OCI-LY7 (cell line): ENCODE results near the gene NMB. TPM values are rescaled to one million over a fixed set of nuclear protein-coding genes. Genes with fewer than 3 reads are reported as not detected.

Source experiments
- BruUV-seq: library from RNA; stranded (reverse); fragments of 400-500 nt; replicated peaks from 2 replicates; lab custom pipeline; 2021; lab: Mats Ljungman, UMichigan
- CTCF ChIA-PET: fragments of 300-600 bp; sonication (Branson Sonifier 250); formaldehyde crosslinking; loops from one replicate; lab custom pipeline; 2022; ENCODE audit warnings: antibody characterized with exemption; ENCODE audit not compliant: unreplicated experiment; lab: Charles Lee
- POLR2A ChIA-PET: fragments of 300-600 bp; sonication (Branson Sonifier 250); formaldehyde crosslinking; loops from one replicate; lab custom pipeline; 2022; ENCODE audit warnings: antibody characterized with exemption; lab: Charles Lee
- DNase-seq: peaks from one replicate; pipeline ENCODE4 v3.0.0-alpha.2; 2015; ENCODE audit warnings: low spot score
- H2AFZ ChIP-seq: fragments of 200-600 bp; sonication (generic), shearing (Covaris generic); 2 replicates; pipeline ENCODE4 v1.6.1; 2014; ENCODE audit warnings: mild to moderate bottlenecking, antibody characterized with exemption, low read length, moderate library complexity
- H3K27ac ChIP-seq: fragments of 200-600 bp; sonication (generic); 2 replicates; pipeline ENCODE4 v1.5.1; 2014; ENCODE audit warnings: mixed run types, low read depth, mild to moderate bottlenecking, moderate library complexity, low read length, inconsistent platforms; ENCODE audit not compliant: poor library complexity, severe bottlenecking
- H3K36me3 ChIP-seq: fragments of 200-600 bp; sonication (generic); 2 replicates; pipeline ENCODE4 v1.6.1; 2014; ENCODE audit warnings: mild to moderate bottlenecking, antibody characterized with exemption, low read length, moderate library complexity, mixed read lengths; ENCODE audit not compliant: insufficient read depth
- H3K4me1 ChIP-seq: fragments of 200-600 bp; sonication (generic); 2 replicates; pipeline ENCODE4 v1.5.1; 2014; ENCODE audit warnings: mild to moderate bottlenecking, low read length; ENCODE audit not compliant: insufficient read depth, poor library complexity, severe bottlenecking
- H3K4me2 ChIP-seq: fragments of 200-600 bp; sonication (generic); 2 replicates; pipeline ENCODE4 v1.6.1; 2014; ENCODE audit warnings: mild to moderate bottlenecking, low read length
- H3K4me3 ChIP-seq: fragments of 200-600 bp; sonication (generic); 2 replicates; pipeline ENCODE4 v1.5.1; 2014; ENCODE audit warnings: mild to moderate bottlenecking, low read depth, low read length; ENCODE audit not compliant: poor library complexity, severe bottlenecking
- H3K79me2 ChIP-seq: fragments of 200-600 bp; sonication (generic); 2 replicates; pipeline ENCODE4 v1.6.1; 2016; ENCODE audit warnings: low read depth, mild to moderate bottlenecking, low read length, moderate library complexity, mixed read lengths; ENCODE audit not compliant: insufficient read depth
- H3K9me2 ChIP-seq: fragments of 200-600 bp; sonication (generic); 2 replicates; pipeline ENCODE4 v1.6.1; 2016; ENCODE audit warnings: mild to moderate bottlenecking, low read length, mixed read lengths; ENCODE audit not compliant: insufficient read depth
- H3K9me3 ChIP-seq: fragments of 200-600 bp; sonication (generic); 2 replicates; pipeline ENCODE4 v1.6.1; 2014; ENCODE audit warnings: mild to moderate bottlenecking, mixed run types, low read length, mixed read lengths
- H4K20me1 ChIP-seq: fragments of 200-600 bp; sonication (generic); 2 replicates; pipeline ENCODE4 v1.6.1; 2014; ENCODE audit warnings: mild to moderate bottlenecking, antibody characterized with exemption, low read length, moderate library complexity, mixed read lengths; ENCODE audit not compliant: insufficient read depth
- EZH2phosphoT487 ChIP-seq: fragments of 200-600 bp; sonication (generic); IDR thresholded peaks from 2 replicates; pipeline ENCODE4 v1.6.1; 2018; ENCODE audit warnings: low read depth, borderline replicate concordance, mild to moderate bottlenecking, mixed run types, antibody characterized with exemption, low read length, moderate library complexity, mixed read lengths
- intact Hi-C: fragments of 100-400 bp; cut with micrococcal nuclease; formaldehyde crosslinking; loops from one replicate; pipeline ENCODE4 v1.10.0; 2022; ENCODE audit not compliant: unreplicated experiment
- total RNA-seq, 2 experiments: library from RNA; depleted of rRNA in 1 of 2; stranded (reverse); fragments of >200 nt in 1 of 2; shearing (Covaris generic) in 1 of 2; gene quantifications; 2 replicates each; pipeline ENCODE4 v1.2.3, GENCODE V29; 2014 to 2022
- TF ChIP-seq, protein P1 (sequence below): fragments of 200-600 bp; sonication (generic); conservative IDR thresholded peaks from 2 replicates; pipeline ENCODE4 v1.5.1; 2014; ENCODE audit warnings: mild to moderate bottlenecking, antibody characterized with exemption, low read length, moderate library complexity, mixed read lengths

The NMB gene
- total RNA-seq, 2 experiments from 2014 or later = 8.7 to 10.3 TPM

DNA sequence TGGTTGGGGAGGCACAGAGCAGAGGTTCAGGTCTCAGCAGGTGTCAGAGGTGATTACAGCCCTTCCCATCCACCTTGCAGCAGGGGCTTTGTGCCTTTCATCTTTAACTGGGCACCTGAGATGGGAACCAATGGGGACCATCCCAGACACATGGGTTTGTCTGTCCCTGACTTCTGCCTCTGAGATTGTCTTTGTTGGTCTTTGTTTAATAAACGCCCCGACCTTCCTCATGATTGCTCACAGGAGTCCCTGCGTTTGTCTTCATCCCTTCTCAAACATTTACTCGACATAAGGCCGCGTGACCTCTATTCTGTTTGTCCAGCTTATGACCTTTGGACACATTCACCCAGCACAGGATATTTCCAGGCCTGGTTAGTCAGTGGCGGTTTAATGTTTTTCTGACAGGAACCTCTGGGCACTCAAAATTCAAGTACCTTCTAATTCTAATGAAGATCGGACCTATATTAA lies 51.3 kb downstream of the NMB start:
- H3K27ac ChIP-seq = no peak overlapping the region
- no peaks in the 10 kb centered on the region for H3K9me2 ChIP-seq
- peaks cover 18% of the 10 kb centered on the region for H3K4me1 ChIP-seq
- H3K4me2 ChIP-seq = no peak overlapping the region
- H3K79me2 ChIP-seq = peaks cover 2% of the 10 kb centered on the region; the same call in 1 of the 2 replicates
- H3K4me3 ChIP-seq = no peak overlapping the region
- H2AFZ ChIP-seq = no peak overlapping the region
- no peak for TF ChIP-seq EZH2phosphoT487
- TF ChIP-seq, protein P1, sequence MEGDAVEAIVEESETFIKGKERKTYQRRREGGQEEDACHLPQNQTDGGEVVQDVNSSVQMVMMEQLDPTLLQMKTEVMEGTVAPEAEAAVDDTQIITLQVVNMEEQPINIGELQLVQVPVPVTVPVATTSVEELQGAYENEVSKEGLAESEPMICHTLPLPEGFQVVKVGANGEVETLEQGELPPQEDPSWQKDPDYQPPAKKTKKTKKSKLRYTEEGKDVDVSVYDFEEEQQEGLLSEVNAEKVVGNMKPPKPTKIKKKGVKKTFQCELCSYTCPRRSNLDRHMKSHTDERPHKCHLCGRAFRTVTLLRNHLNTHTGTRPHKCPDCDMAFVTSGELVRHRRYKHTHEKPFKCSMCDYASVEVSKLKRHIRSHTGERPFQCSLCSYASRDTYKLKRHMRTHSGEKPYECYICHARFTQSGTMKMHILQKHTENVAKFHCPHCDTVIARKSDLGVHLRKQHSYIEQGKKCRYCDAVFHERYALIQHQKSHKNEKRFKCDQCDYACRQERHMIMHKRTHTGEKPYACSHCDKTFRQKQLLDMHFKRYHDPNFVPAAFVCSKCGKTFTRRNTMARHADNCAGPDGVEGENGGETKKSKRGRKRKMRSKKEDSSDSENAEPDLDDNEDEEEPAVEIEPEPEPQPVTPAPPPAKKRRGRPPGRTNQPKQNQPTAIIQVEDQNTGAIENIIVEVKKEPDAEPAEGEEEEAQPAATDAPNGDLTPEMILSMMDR = no peak
- CTCF ChIA-PET = no interaction called here
- H4K20me1 ChIP-seq = no peaks in the 10 kb centered on the region
- H3K36me3 ChIP-seq = peaks cover 10% of the 10 kb centered on the region
- DNase-seq = no peak
- H3K9me3 ChIP-seq = no peaks in the 10 kb centered on the region
- intact Hi-C loops = no loop called here
- BruUV-seq = no TSS peak
- POLR2A ChIA-PET = no interaction called here

DNA sequence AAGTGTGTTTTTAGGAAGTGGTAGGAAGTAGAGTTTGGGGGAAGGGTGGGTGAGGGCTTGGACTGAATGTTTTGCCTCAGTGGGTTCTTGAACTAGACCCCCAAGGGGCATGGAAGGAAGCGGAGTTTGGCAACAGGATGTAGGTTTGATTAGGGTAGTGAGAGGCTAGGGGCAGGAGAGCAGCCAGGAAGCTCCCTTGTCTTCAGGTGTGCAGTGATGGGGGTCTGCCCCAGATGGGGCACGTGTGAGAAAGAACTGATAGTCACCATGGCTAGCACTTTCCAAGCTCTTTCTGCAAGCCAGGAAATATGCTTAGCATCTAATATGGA lies 52.5 kb downstream of the NMB start:
- H3K4me1 ChIP-seq = peaks cover 18% of the 10 kb centered on the region
- POLR2A ChIA-PET = no interaction called here
- H3K4me2 ChIP-seq = peak overlapping the region; percentile 13; the same call in 1 of the 2 replicates
- no TSS peak for BruUV-seq
- H3K9me2 ChIP-seq = no peaks in the 10 kb centered on the region
- peak; percentile 25 for DNase-seq
- H3K36me3 ChIP-seq = peaks cover 10% of the 10 kb centered on the region
- peaks cover 7% of the 10 kb centered on the region; the same call in 1 of the 2 replicates for H3K79me2 ChIP-seq
- CTCF ChIA-PET = interaction anchor here (0.9 kb wide), 1 partner anchor 229 kb away, joined by 3 read pairs; no protein-coding TSS in a partner anchor
- H4K20me1 ChIP-seq = no peaks in the 10 kb centered on the region
- no peak overlapping the region for H3K4me3 ChIP-seq
- TF ChIP-seq, protein P1 = no peak
- TF ChIP-seq EZH2phosphoT487 = no peak
- no peaks in the 10 kb centered on the region for H3K9me3 ChIP-seq
- H3K27ac ChIP-seq = no peak overlapping the region
- H2AFZ ChIP-seq = no peak overlapping the region
- intact Hi-C loops = no loop called here

Other genes starting within 250 kb of the NMB start
- gene ZSCAN2, start 57.2 kb downstream of the NMB start, total RNA-seq (2014; rRNA removed; shearing (Covaris generic)) = 12.4 and 21.7 TPM in 2 replicates
- gene ZSCAN2, start 57.2 kb downstream of the NMB start, total RNA-seq (2022) = 12.0 and 12.1 TPM in 2 replicates
- 29.7 and 38.1 TPM in 2 replicates for gene WDR73, start 3.9 kb downstream of the NMB start, total RNA-seq (2014; rRNA removed; shearing (Covaris generic))
- 28.7 TPM in 2 replicates for gene WDR73, start 3.9 kb downstream of the NMB start, total RNA-seq (2022)
- gene SEC11A, start 57.9 kb upstream of the NMB start, total RNA-seq (2014; rRNA removed; shearing (Covaris generic)) = 41.4 and 47.0 TPM in 2 replicates
- gene SEC11A, start 57.9 kb upstream of the NMB start, total RNA-seq (2022) = 87.6 and 93.6 TPM in 2 replicates
- 17.1 and 23.0 TPM in 2 replicates for gene ZNF592, start 90.4 kb upstream of the NMB start, total RNA-seq (2014; rRNA removed; shearing (Covaris generic))
- gene ZNF592, start 90.4 kb upstream of the NMB start, total RNA-seq (2022) = 41.3 and 42.5 TPM in 2 replicates
- gene ALPK3, start 159.2 kb upstream of the NMB start, total RNA-seq (2014; rRNA removed; shearing (Covaris generic)) = 0.16 and 1.8 TPM in 2 replicates
- gene ALPK3, start 159.2 kb upstream of the NMB start, total RNA-seq (2022) = 0.15 and 0.23 TPM in 2 replicates
- not detected in 2 replicates for gene SLC28A1, start 226.5 kb upstream of the NMB start, total RNA-seq (2014; rRNA removed; shearing (Covaris generic))
- not detected in 2 replicates for gene SLC28A1, start 226.5 kb upstream of the NMB start, total RNA-seq (2022)